Activated T-cell treated with anti-CD3 and anti-CD28 coated beads, Interleukin-2, amount 50 U/mL, for 24 hours (primary cell): ENCODE results near the gene SRD5A1.

ENCODE experiments used
- DNase-seq: peaks from one replicate; pipeline ENCODE4 v3.0.0-alpha.2; 2020
- H3K27ac Mint-ChIP-seq: 2 replicates; pipeline ENCODE4 v1.8.0; 2020; ENCODE audit warnings: mild to moderate bottlenecking, mixed read lengths
- H3K27me3 Mint-ChIP-seq: 2 replicates; pipeline ENCODE4 v1.8.0; 2020; ENCODE audit warnings: mixed read lengths
- H3K36me3 Mint-ChIP-seq: 2 replicates; pipeline ENCODE4 v1.8.0; 2020; ENCODE audit warnings: low read depth, mixed read lengths
- H3K4me1 Mint-ChIP-seq: 2 replicates; pipeline ENCODE4 v1.8.0; 2020; ENCODE audit warnings: low read depth, mixed read lengths
- H3K4me3 Mint-ChIP-seq: 2 replicates; pipeline ENCODE4 v1.8.0; 2020; ENCODE audit warnings: mild to moderate bottlenecking, moderate library complexity, mixed read lengths
- H3K9me3 Mint-ChIP-seq: 2 replicates; pipeline ENCODE4 v1.8.0; 2020; ENCODE audit warnings: mixed read lengths

Gene SRD5A1

DNA sequence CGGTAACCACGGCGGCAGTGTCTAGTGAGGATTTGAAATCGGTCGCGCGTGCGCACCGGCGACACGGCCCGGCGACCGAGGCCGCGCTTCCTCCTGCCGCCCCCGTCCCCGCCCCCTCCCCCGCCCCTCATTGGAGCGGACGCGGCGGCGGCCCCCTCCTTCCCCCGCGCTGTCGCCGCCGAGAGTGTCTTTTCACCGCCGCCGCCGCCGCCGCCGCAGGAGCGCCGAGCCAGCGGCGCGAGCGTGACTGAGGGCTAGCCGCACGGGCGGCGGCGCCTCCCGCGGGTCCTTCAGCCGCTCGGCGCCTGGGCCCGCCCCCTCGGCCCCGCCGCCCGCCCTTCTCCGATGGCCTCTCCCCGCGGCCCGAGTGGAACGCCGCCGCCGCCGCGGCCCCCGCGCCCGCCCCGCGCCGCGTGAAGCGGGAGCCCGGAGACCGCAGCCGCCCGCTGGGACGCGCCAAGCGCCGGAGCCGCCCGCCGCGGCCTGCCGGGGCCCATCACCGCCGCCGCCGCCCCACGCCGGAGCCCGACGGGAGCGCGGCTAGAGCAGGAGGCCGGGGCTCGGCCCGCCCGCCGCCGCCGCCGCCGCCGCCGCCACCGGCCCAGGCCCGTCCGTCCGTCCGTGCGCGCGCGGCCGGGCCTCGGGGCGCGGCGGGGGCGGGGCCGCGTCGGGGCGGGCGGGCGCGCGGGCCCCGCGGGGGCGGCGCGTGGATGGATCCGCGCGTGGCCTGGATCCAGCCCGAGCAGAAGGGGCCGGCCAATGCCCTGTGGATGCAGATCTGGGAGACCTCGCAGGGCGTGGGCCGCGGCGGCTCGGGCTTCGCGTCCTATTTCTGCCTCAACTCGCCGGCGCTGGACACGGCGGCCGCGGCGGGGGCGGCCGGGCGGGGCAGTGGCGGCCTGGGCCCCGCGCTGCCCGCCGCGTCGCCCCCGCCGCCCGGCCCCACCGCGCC lies 80.3 kb downstream of the SRD5A1 start, which contains the start of gene TENT4A:
TENT4A (plus strand) TSS at position 159 of the 952 bp plus-strand sequence; CDS start at position 711, 552 bp downstream.
- no peaks in the 10 kb centered on the region for H3K9me3 Mint-ChIP-seq
- peak within 1 kb of the TSS; percentile 86 for H3K4me3 Mint-ChIP-seq
- peaks cover 46% of the 10 kb centered on the region for H3K4me1 Mint-ChIP-seq
- H3K27ac Mint-ChIP-seq, result peak within 1 kb of the TSS; percentile 97
- DNase-seq, result no peak
- peaks cover 39% of the 10 kb centered on the region for H3K36me3 Mint-ChIP-seq
- H3K27me3 Mint-ChIP-seq, result no peaks in the 10 kb centered on the region

DNA sequence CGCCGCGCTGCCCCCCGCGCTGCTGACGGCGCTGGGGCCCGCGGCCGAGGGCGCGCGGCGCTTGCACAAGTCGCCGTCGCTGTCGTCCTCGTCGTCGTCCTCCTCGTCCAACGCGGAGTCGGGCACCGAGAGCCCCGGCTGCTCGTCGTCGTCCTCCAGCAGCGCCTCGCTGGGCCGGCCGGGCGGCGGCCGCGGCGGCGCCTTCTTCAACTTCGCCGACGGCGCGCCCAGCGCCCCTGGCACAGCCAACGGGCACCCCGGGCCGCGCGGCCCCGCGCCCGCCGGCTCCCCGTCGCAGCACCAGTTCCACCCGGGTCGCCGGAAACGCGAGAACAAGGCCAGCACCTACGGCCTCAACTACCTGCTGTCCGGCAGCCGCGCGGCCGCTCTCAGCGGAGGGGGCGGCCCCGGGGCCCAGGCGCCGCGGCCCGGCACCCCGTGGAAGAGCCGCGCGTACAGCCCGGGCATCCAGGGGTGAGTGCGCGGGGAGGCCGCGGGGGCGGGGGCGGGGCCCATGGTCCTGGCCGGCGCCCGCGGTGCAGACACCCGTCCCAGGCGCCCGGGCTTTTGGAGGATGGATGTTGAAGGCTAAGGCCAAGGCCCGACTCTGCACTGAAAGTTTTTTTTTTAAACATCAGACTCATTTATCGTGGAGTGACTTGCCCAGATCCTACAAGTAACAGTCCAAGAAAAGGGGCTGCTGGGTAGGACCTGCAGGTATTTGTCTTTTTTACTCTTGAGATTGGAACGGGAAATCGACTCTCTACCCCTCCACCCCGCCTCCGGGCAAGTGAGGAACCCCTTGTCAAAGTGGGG lies 81.2 kb downstream of the SRD5A1 start:
- H3K36me3 Mint-ChIP-seq, result peaks cover 47% of the 10 kb centered on the region
- H3K27ac Mint-ChIP-seq, result peak overlapping the region; percentile 88
- H3K27me3 Mint-ChIP-seq, result no peaks in the 10 kb centered on the region

DNA sequence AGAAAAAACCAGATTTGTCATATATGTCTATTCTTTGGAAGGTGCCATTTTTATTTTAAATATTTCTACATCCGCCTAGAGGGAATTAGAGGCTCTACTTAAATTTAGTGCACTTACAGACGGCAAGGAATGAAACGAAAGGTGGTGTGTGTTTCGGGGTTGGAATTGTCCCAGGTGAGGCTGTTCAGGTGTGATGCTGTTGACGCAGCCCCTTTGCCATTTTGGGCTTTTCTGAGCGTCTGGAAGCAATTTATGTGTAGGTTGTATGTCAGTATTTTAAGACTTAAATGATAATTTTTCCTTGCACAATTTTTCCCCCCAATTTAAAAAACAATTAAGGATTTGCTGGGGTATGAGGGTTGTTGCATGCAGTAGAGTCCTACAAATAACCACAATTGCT lies 82.0 kb downstream of the SRD5A1 start:
- peaks cover 62% of the 10 kb centered on the region for H3K4me1 Mint-ChIP-seq
- H3K27ac Mint-ChIP-seq, result peak overlapping the region; percentile 88
- H3K36me3 Mint-ChIP-seq, result peaks cover 55% of the 10 kb centered on the region
- no peak for DNase-seq
- peak overlapping the region; percentile 89 for H3K4me3 Mint-ChIP-seq
- no peaks in the 10 kb centered on the region for H3K27me3 Mint-ChIP-seq
- H3K9me3 Mint-ChIP-seq, result no peaks in the 10 kb centered on the region

More for the DNA sequence above, 81.2 kb downstream of the SRD5A1 start:
- Mint-ChIP-seq H3K9me3 (no peaks in the 10 kb centered on the region), H3K4me3 (peak overlapping the region; percentile 89), H3K4me1 (peaks cover 54% of the 10 kb centered on the region)
- peak; percentile 58 for DNase-seq

DNA sequence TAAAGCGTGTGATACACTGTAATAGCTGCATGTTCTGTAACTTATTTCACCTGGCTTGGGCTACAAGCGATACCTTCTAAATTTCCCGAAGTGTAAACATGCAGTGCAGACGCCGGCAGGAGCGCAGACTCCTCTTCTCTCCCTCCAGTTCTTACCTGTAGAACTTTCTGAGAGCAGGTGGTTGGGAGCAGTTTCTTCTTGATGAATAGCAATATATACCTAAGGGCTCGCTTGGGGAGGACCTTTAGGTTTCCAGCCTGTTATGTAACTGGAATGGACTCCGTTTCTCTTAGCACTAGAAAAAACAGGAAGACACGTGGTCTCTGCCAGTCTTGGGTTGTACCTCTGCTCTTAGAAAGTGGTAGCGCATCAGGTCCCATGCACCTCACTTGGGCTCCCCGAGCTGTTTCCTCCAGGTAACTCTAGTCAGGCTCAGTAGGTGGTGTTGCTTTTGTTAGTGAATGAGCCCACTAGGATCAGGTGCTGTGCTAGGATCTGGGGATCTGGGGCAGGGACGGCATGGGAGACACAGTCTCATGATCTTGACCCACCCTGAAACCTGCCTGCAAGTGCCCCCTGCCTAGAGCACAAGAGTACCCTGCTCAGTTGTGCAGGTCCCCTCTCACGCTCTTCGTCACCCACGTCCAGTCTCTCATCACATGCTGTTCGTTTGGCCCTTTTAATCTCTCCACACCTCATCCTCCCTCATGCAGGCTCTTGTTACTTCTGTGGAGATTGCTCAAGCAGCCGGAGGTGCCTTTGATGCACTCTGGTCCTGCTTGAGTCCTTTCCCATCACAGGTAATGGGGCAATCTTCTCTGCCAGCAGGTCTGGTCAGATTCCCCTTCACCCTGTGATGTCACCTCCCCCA lies 82.8 kb downstream of the SRD5A1 start:
- peaks cover 58% of the 10 kb centered on the region for H3K36me3 Mint-ChIP-seq
- H3K27ac Mint-ChIP-seq, result peak overlapping the region; percentile 88
- DNase-seq, result no peak
- no peaks in the 10 kb centered on the region for H3K9me3 Mint-ChIP-seq
- peak overlapping the region; percentile 89 for H3K4me3 Mint-ChIP-seq
- no peaks in the 10 kb centered on the region for H3K27me3 Mint-ChIP-seq
- H3K4me1 Mint-ChIP-seq, result peaks cover 68% of the 10 kb centered on the region

DNA sequence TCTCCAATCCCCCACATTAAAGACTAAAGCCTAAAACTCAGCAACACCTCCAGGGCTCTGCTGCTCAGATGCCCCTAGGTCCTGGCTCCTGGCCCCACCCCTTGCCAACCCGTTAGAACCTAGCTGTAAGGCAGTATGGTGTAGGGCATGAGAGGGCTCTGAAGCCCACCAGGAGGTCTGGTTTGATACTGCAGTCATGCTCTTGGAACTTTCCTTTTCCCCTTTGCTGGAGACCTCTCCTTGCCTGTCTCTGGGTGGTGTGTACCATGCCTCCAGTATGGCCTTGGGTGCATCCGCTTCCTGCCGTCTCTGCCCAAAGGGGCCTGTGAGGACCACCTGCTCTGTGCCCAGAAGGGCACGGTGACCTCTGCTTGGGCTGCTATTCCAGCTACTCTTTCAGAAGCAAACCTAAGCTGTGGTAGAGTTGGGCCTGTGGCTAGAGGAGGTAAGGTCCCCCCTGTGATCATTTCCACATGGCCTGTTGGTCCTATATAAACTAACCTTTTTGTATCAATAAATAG lies 83.4 kb downstream of the SRD5A1 start:
- Mint-ChIP-seq H3K4me3 (peak overlapping the region; percentile 89), H3K36me3 (peaks cover 62% of the 10 kb centered on the region), H3K4me1 (peaks cover 70% of the 10 kb centered on the region), H3K9me3 (no peaks in the 10 kb centered on the region), H3K27ac (peak overlapping the region; percentile 88), H3K27me3 (no peaks in the 10 kb centered on the region)
- DNase-seq, result no peak

DNA sequence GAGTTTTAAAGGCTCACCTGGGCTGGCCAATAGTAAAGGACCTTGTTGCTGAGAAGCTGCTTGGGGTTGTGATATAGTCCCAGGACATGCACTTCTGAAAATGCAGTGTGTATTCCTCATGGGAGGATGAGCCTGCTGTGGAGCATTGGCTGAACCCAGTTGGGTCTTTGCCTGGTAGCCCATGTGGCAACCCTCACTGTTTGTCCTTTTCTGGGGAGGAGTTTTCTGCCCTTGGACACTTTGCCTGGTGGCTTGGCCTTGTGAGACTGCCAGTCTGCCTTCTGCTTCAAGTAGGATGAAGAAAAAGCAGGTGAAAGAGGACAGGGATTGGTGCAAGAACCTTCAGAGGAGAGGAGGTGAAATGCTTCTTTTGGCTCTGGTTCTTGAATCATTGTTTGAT lies 84.0 kb downstream of the SRD5A1 start:
- Mint-ChIP-seq H3K4me1 (peaks cover 70% of the 10 kb centered on the region), H3K27ac (no peak overlapping the region), H3K4me3 (peak overlapping the region; percentile 27), H3K36me3 (peaks cover 65% of the 10 kb centered on the region), H3K9me3 (no peaks in the 10 kb centered on the region), H3K27me3 (no peaks in the 10 kb centered on the region)
- no peak for DNase-seq

DNA sequence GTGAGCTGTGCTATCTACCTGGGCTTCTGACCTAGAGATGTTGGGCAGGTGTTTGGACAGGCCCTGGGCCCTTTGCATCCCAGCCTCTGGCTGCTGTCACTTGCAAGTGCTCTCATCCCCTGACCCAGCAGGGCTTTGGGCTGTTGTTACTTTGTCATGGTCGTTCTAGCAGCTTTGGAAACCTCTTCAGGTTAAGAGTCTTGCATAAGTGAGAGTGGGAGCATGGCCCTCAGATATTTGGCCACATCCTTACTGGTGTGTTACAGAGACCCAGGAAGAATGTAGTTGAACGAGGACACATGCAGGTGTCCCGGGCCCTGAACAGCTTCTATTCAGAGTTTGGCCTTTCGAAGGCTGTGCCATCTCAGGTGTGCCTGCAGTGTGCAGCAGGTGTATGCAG lies 84.4 kb downstream of the SRD5A1 start:
- no peaks in the 10 kb centered on the region for H3K9me3 Mint-ChIP-seq
- peaks cover 71% of the 10 kb centered on the region for H3K4me1 Mint-ChIP-seq
- peaks cover 66% of the 10 kb centered on the region for H3K36me3 Mint-ChIP-seq
- H3K27me3 Mint-ChIP-seq, result no peaks in the 10 kb centered on the region
- H3K4me3 Mint-ChIP-seq, result peak overlapping the region; percentile 27
- no peak overlapping the region for H3K27ac Mint-ChIP-seq
- no peak for DNase-seq

DNA sequence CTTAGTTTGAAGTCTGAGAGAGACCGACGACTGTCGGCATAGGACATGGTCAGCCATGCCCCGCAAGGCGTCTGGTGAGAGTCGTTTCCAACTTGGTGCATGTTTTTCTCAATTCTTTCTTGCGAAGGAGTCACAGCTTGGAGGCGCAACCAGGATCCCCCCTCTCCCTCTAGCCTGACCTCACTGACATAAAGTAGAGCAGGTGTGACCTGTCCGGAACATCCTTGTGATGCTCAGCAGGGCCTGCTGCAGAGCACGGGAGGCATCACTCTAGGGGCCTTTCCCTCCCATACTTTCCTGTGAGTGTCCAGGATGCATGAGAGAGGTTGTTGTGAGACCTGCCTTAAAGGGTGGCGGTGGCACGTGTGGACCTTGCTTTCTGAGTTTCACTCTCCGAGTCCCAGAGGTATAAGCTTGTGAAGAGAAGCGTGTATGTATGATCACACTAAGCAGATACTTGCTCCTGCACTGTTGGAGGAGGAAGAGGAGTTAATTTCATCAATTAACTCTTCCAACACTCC lies 85.0 kb downstream of the SRD5A1 start:
- Mint-ChIP-seq H3K36me3 (peaks cover 68% of the 10 kb centered on the region), H3K27me3 (no peaks in the 10 kb centered on the region), H3K4me3 (peak overlapping the region; percentile 27), H3K9me3 (no peaks in the 10 kb centered on the region), H3K4me1 (peaks cover 76% of the 10 kb centered on the region), H3K27ac (peak overlapping the region; percentile 26)
- DNase-seq, result no peak

DNA sequence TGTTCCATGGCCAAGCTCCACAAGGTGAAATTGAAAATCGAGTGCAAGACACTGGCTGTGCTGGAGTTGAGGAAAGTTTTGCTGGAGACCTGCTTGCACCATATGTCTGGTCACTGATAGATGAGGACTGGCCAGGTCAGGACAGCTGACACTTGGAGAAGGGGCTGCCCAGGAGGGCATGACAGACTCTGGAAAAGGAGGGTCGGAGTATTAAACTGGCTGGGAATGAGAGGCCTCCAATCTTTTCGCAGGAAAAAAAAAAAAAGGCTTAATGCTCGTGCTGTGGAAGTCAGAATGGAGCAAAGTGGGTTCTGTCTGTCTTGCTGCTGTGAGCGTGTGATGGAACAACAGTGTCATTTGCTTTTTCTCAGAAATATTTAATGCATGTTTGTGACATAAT lies 85.5 kb downstream of the SRD5A1 start:
- no peak overlapping the region for H3K4me3 Mint-ChIP-seq
- peaks cover 81% of the 10 kb centered on the region for H3K4me1 Mint-ChIP-seq
- H3K27ac Mint-ChIP-seq, result peak overlapping the region; percentile 26
- no peaks in the 10 kb centered on the region for H3K27me3 Mint-ChIP-seq
- no peaks in the 10 kb centered on the region for H3K9me3 Mint-ChIP-seq
- H3K36me3 Mint-ChIP-seq, result peaks cover 73% of the 10 kb centered on the region
- no peak for DNase-seq

DNA sequence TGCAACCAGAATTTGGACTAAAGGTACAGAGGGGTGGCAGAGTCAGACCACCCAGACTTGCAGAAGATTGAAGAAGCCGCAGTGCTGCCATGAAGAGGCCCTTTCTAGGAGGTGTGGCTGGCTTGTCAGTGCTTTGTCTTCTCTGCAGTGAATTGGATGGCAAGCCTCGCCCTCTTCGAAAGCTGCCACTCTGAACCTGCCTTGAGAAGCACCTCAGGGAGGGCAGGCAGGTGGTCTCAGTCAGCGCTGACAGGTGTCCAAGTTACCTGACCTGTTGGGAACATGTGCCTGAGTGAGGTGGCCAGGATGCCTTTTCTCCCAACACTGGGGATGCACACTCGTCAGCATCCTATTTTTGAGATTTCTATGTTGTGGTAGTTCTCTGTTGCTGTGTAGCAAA lies 86.2 kb downstream of the SRD5A1 start:
- peaks cover 88% of the 10 kb centered on the region for H3K4me1 Mint-ChIP-seq
- H3K4me3 Mint-ChIP-seq, result no peak overlapping the region
- DNase-seq, result no peak
- peak overlapping the region; percentile 50 for H3K27ac Mint-ChIP-seq
- H3K36me3 Mint-ChIP-seq, result peaks cover 80% of the 10 kb centered on the region
- H3K27me3 Mint-ChIP-seq, result no peaks in the 10 kb centered on the region
- H3K9me3 Mint-ChIP-seq, result no peaks in the 10 kb centered on the region

DNA sequence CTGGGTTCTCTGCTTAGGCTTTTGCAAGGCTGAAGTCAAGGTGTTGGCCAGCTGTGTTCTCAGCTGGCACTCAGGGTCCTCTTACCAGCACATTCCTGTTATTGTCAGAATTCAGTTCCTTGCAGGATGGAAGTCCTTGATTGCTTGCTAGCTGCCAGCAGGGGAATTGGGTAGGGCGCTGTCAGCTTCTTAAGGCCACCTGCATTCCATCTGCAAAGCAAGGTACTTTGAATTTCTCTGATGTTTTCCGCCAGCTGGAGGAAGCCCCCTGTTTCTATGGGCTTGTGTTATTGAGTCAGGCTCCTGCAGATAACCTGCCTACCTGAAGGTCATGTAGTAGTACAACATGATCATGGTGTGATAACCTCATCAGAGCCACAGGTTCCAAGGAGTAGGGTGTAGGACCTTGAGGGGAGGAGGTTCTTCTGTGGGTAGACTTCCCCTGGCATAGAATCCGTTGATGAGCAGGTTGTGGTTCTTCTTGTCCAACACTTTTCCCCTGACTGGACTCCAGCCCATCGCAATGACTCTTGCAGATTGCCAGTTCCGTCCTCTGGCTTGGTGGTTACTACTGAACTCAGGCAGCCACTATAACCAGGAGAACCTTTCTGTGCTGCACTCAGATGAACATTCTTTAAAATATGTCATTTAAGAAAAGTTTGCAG lies 86.8 kb downstream of the SRD5A1 start:
- no peak for DNase-seq
- Mint-ChIP-seq H3K9me3 (no peaks in the 10 kb centered on the region), H3K4me1 (peaks cover 93% of the 10 kb centered on the region), H3K27ac (peak overlapping the region; percentile 50), H3K36me3 (peaks cover 83% of the 10 kb centered on the region), H3K4me3 (no peak overlapping the region), H3K27me3 (no peaks in the 10 kb centered on the region)

DNA sequence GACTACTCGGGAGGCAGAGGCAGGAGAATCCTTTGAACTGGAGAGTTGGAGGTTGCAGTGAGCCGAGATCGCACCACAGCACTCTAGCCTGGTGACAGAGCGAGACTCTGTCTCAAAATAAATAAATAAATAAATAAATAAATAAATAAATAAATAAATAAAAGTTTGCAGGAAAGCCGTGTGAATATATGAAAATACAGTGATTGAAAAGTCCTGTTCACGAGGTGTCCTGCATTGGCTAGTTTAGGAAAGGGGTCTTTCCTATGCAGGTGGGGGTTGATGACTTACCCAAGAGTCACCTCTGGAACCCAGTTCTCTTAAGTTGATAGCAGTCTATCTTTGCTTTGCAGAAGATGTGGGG lies 87.3 kb downstream of the SRD5A1 start:
- H3K27ac Mint-ChIP-seq, result no peak overlapping the region
- DNase-seq, result no peak
- H3K4me1 Mint-ChIP-seq, result peaks cover 94% of the 10 kb centered on the region
- H3K27me3 Mint-ChIP-seq, result no peaks in the 10 kb centered on the region
- peaks cover 82% of the 10 kb centered on the region for H3K36me3 Mint-ChIP-seq
- H3K4me3 Mint-ChIP-seq, result no peak overlapping the region
- H3K9me3 Mint-ChIP-seq, result no peaks in the 10 kb centered on the region

DNA sequence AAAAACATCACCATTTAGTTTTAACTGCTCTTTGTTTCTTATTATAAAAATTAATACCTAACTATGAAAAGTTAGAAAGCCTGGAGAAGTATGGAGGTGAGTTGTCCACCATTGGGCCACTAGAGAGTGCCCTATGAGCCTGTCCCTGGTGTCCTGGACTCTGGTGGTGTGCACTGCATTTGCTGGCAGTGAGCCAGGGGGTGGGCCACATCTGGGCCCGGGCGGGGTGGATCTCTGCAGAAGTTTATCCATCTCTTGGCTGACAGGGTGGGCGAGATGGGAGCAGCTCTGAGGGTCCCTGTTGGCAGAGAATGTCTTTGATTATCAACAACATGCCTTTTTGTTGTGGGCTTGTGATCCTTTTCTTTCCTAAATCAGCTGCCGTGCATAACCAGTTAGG lies 88.2 kb downstream of the SRD5A1 start:
- Mint-ChIP-seq H3K9me3 (no peaks in the 10 kb centered on the region), H3K4me3 (peak overlapping the region; percentile 58), H3K27me3 (no peaks in the 10 kb centered on the region), H3K4me1 (peaks cover 94% of the 10 kb centered on the region), H3K36me3 (peaks cover 82% of the 10 kb centered on the region), H3K27ac (peak overlapping the region; percentile 84)
- DNase-seq, result no peak
